Mesendoderm (in vitro differentiated cells): Measurements from ENCODE around the gene APOA1.

ENCODE experiments used
- DNase-seq: peaks from one replicate; pipeline ENCODE4 v3.0.0; 2013
- H2AK5ac ChIP-seq: 2 replicates; pipeline ENCODE4 v1.6.1; 2013; ENCODE audit warnings: low read length, inconsistent platforms
- H2BK120ac ChIP-seq: 2 replicates; pipeline ENCODE4 v1.6.1; 2013; ENCODE audit warnings: low read depth, mild to moderate bottlenecking, low read length, moderate library complexity, mixed read lengths
- H2BK15ac ChIP-seq: replicated peaks from 2 replicates; pipeline ENCODE4 v1.6.1; 2013; ENCODE audit warnings: low read depth, mild to moderate bottlenecking, moderate library complexity
- H2BK5ac ChIP-seq: 2 replicates; pipeline ENCODE4 v1.6.1; 2013; ENCODE audit warnings: low read length, inconsistent platforms
- H3K18ac ChIP-seq: 2 replicates; pipeline ENCODE4 v1.6.1; 2013; ENCODE audit warnings: mild to moderate bottlenecking, low read length, mixed read lengths
- H3K23ac ChIP-seq: one replicate; pipeline ENCODE4 v1.6.1; 2013; ENCODE audit warnings: low read length
- H3K27ac ChIP-seq: 2 replicates; pipeline ENCODE4 v1.5.1; 2013; ENCODE audit warnings: low read depth, mild to moderate bottlenecking, inconsistent platforms, low read length, moderate library complexity
- H3K27me3 ChIP-seq: 2 replicates; pipeline ENCODE4 v1.6.1; 2013; ENCODE audit warnings: low read length, control low read depth, mild to moderate bottlenecking, inconsistent platforms; ENCODE audit not compliant: insufficient read depth, poor library complexity
- H3K36me3 ChIP-seq: 2 replicates; pipeline ENCODE4 v1.6.1; 2013; ENCODE audit warnings: low read length, inconsistent platforms; ENCODE audit not compliant: control insufficient read depth, insufficient read depth
- H3K4ac ChIP-seq: one replicate; pipeline ENCODE4 v1.6.1; 2013; ENCODE audit warnings: low read depth, mild to moderate bottlenecking, low read length, moderate library complexity
- H3K4me1 ChIP-seq: 2 replicates; pipeline ENCODE4 v1.6.1; 2013; ENCODE audit warnings: low read depth, low read length, inconsistent platforms; ENCODE audit not compliant: control insufficient read depth
- H3K4me2 ChIP-seq: 2 replicates; pipeline ENCODE4 v1.6.1; 2013; ENCODE audit warnings: low read length
- H3K4me3 ChIP-seq: 2 replicates; pipeline ENCODE4 v1.5.1; 2013; ENCODE audit warnings: mild to moderate bottlenecking, low read length
- H3K56ac ChIP-seq: one replicate; pipeline ENCODE4 v1.6.1; 2013; ENCODE audit warnings: low read length
- H3K79me1 ChIP-seq: 2 replicates; pipeline ENCODE4 v1.6.1; 2013; ENCODE audit warnings: low read length, inconsistent platforms
- H3K79me2 ChIP-seq: 2 replicates; pipeline ENCODE4 v1.6.1; 2013; ENCODE audit warnings: mild to moderate bottlenecking, low read length; ENCODE audit not compliant: control insufficient read depth, insufficient read depth
- H3K9ac ChIP-seq: 2 replicates; pipeline ENCODE4 v1.6.1; 2013; ENCODE audit warnings: low read length, inconsistent platforms
- H4K5ac ChIP-seq: one replicate; pipeline ENCODE4 v1.6.1; 2013; ENCODE audit warnings: low read length
- H4K8ac ChIP-seq: one replicate; pipeline ENCODE4 v1.6.1; 2013; ENCODE audit warnings: low read depth, mild to moderate bottlenecking, control low read depth, low read length, moderate library complexity
- WGBS: extraction: QIAGEN DNeasy Blood & Tissue Kit; methylation state at CpG from one replicate; pipeline ENCODE4 v1.1.7; 2013; ENCODE audit warnings: low lambda C conversion rate, missing lambda C conversion rate; ENCODE audit not compliant: insufficient coverage; ENCODE audit errors: extremely low coverage; 5-methylcytosine and 5-hydroxymethylcytosine counted together

APOA1 gene

DNA sequence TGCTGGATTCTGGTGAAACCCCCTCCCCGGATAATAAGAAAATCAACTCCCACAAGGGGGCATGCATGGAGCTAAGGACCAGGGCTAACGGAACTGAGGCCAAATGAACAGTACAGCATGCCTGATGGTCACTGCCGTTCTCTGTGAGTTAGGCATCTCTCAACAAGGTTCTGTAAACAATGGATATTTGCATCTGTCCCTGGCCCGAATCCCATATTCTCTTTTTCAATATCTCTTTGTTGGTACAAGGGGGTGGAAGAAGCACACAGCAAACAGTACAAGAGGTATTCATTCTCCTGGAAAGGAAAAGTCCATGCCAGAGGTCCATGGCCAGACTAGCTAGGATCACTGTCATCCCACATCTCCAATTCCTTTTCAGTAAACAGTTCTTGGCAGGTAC is 32.2 kb upstream of the APOA1 start:
- Histone ChIP-seq H3K79me1 (no peaks in the 10 kb centered on the region), H4K5ac (no peak overlapping the region), H2BK5ac (no peak overlapping the region), H3K9ac (no peak overlapping the region), H3K27ac (no peak overlapping the region), H3K23ac (no peak overlapping the region), H2BK120ac (no peak overlapping the region), H4K8ac (no peak overlapping the region), H3K79me2 (no peaks in the 10 kb centered on the region), H3K27me3 (no peaks in the 10 kb centered on the region), H3K4me1 (no peaks in the 10 kb centered on the region), H3K4me2 (no peak overlapping the region), H3K56ac (no peak overlapping the region), H3K4me3 (no peak overlapping the region), H2AK5ac (no peak overlapping the region), H2BK15ac (no peak overlapping the region), H3K18ac (no peak overlapping the region), H3K36me3 (peaks cover 3% of the 10 kb centered on the region), H3K4ac (no peak overlapping the region)
- DNase-seq = no peak
- WGBS = no CpG with 5 or more reads among the region's 4 CpGs

DNA sequence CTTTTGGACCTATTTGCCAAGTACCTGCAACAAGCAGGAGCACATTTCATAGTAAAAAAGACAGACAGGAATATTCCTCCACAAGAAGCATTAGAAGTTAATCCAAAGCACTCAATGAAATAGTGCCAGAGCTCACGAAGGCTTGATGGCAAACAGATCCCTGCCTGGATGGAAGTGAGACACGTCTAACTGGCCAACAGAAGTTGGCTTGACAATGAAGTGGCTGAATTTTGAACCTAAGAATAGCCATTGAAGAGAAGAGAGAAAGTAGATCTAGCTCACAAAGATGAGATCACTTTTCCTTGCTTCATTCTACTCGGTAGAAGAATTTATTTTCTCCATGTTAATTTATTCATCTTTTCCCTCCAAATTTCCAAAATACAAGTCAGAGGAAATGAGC is 30.6 kb upstream of the APOA1 start:
- peaks cover 3% of the 10 kb centered on the region for H3K36me3 ChIP-seq
- no peak overlapping the region for H4K5ac ChIP-seq
- no peak overlapping the region for H3K4ac ChIP-seq
- no peaks in the 10 kb centered on the region for H3K27me3 ChIP-seq
- H3K4me1 ChIP-seq = no peaks in the 10 kb centered on the region
- H3K4me3 ChIP-seq = no peak overlapping the region
- H3K79me1 ChIP-seq = no peaks in the 10 kb centered on the region
- H2BK15ac ChIP-seq = no peak overlapping the region
- H2BK120ac ChIP-seq = no peak overlapping the region
- no peak overlapping the region for H4K8ac ChIP-seq
- WGBS = no CpG with 5 or more reads among the region's 3 CpGs
- H3K79me2 ChIP-seq = no peaks in the 10 kb centered on the region
- no peak overlapping the region for H3K56ac ChIP-seq
- no peak overlapping the region for H2BK5ac ChIP-seq
- H3K18ac ChIP-seq = no peak overlapping the region
- no peak overlapping the region for H3K27ac ChIP-seq
- H3K4me2 ChIP-seq = no peak overlapping the region
- DNase-seq = no peak
- no peak overlapping the region for H2AK5ac ChIP-seq
- H3K9ac ChIP-seq = no peak overlapping the region
- no peak overlapping the region for H3K23ac ChIP-seq

DNA sequence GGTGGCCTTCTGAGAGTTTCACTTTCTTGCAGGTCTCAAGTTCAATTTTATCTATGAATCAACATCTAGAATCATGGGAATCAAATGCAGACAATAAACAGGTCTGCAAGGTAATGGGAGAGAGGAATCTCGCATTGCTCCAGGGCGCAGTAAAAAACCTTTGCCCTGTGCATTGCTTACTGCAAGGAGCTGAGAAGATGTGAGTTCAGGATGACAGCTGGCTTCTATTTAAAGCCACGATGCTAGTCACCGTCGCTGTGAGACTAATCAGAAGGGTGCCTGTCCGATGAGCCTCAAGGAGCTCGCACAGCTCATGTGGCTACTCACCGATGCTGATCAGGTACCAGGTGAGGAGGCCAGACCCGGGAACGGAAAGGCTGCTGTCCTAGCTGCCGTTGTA is 30.2 kb upstream of the APOA1 start:
- Histone ChIP-seq H4K8ac (no peak overlapping the region), H2BK15ac (no peak overlapping the region), H3K27ac (no peak overlapping the region), H3K9ac (no peak overlapping the region), H3K56ac (no peak overlapping the region), H3K27me3 (no peaks in the 10 kb centered on the region), H4K5ac (no peak overlapping the region), H2BK5ac (no peak overlapping the region), H2BK120ac (no peak overlapping the region), H3K36me3 (peaks cover 3% of the 10 kb centered on the region), H3K23ac (no peak overlapping the region), H3K4me1 (no peaks in the 10 kb centered on the region), H3K4me2 (no peak overlapping the region), H3K18ac (no peak overlapping the region), H3K79me2 (no peaks in the 10 kb centered on the region), H3K4ac (no peak overlapping the region), H2AK5ac (no peak overlapping the region), H3K4me3 (no peak overlapping the region), H3K79me1 (no peaks in the 10 kb centered on the region)
- WGBS = no CpG with 5 or more reads among the region's 11 CpGs
- no peak for DNase-seq

GRCh38 chr11:116866804-116867455 is 29.5 kb upstream of the APOA1 start:
- WGBS = no CpG with 5 or more reads among the region's 6 CpGs
- H3K36me3 ChIP-seq = peaks cover 6% of the 10 kb centered on the region
- no peak for DNase-seq

DNA sequence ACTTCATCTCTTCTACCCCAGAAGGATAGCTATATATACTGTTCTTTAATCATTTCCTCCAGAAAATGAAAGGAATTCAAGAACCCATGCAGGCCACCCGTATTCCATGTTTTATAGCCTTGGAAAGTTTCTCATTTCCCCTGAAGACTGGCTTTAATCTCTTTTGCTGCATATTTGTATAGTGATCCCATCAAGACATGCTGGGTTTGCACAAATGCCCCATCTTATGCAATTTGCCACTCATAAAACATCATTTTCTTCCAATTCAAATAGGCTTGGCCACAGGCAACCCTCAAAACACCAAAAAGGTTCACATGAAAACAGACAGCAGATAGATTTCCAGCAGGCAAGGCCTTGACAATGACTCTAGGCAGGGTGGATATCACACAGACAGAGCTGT is 28.3 kb upstream of the APOA1 start:
- no peak overlapping the region for H2BK15ac ChIP-seq
- H3K4me2 ChIP-seq = no peak overlapping the region
- no peak overlapping the region for H4K5ac ChIP-seq
- no peaks in the 10 kb centered on the region for H3K27me3 ChIP-seq
- no peak overlapping the region for H3K4ac ChIP-seq
- no peak overlapping the region for H2BK5ac ChIP-seq
- peaks cover 6% of the 10 kb centered on the region for H3K36me3 ChIP-seq
- H3K18ac ChIP-seq = no peak overlapping the region
- H3K27ac ChIP-seq = no peak overlapping the region
- no peaks in the 10 kb centered on the region for H3K79me1 ChIP-seq
- no peak overlapping the region for H2BK120ac ChIP-seq
- H3K9ac ChIP-seq = no peak overlapping the region
- no peak overlapping the region for H3K56ac ChIP-seq
- H4K8ac ChIP-seq = no peak overlapping the region
- no peak overlapping the region for H2AK5ac ChIP-seq
- no peak overlapping the region for H3K4me3 ChIP-seq
- WGBS = no CpG with 5 or more reads among the region's 1 CpG
- no peaks in the 10 kb centered on the region for H3K79me2 ChIP-seq
- H3K4me1 ChIP-seq = no peaks in the 10 kb centered on the region
- no peak for DNase-seq
- no peak overlapping the region for H3K23ac ChIP-seq

More at GRCh38 chr11:116866804-116867455, 29.5 kb upstream of the APOA1 start:
- H2BK5ac ChIP-seq = no peak overlapping the region
- no peak overlapping the region for H3K4me2 ChIP-seq
- H3K18ac ChIP-seq = no peak overlapping the region
- H3K23ac ChIP-seq = no peak overlapping the region
- H3K79me2 ChIP-seq = no peaks in the 10 kb centered on the region
- H3K4me3 ChIP-seq = no peak overlapping the region
- no peak overlapping the region for H4K8ac ChIP-seq
- H3K4me1 ChIP-seq = no peaks in the 10 kb centered on the region
- H2BK120ac ChIP-seq = no peak overlapping the region
- no peak overlapping the region for H2AK5ac ChIP-seq
- H3K27me3 ChIP-seq = no peaks in the 10 kb centered on the region
- H2BK15ac ChIP-seq = no peak overlapping the region
- H3K9ac ChIP-seq = no peak overlapping the region
- no peak overlapping the region for H3K56ac ChIP-seq
- H4K5ac ChIP-seq = no peak overlapping the region
- H3K4ac ChIP-seq = no peak overlapping the region
- no peak overlapping the region for H3K27ac ChIP-seq
- H3K79me1 ChIP-seq = no peaks in the 10 kb centered on the region

- H3K56ac ChIP-seq = no peak overlapping the region
- H3K79me2 ChIP-seq = no peaks in the 10 kb centered on the region
- H3K4ac ChIP-seq = no peak overlapping the region
- H4K5ac ChIP-seq = no peak overlapping the region
- WGBS = no CpG with 5 or more reads among the region's 5 CpGs
- no peak overlapping the region for H4K8ac ChIP-seq
- H3K4me3 ChIP-seq = no peak overlapping the region
- H2AK5ac ChIP-seq = no peak overlapping the region
- H3K18ac ChIP-seq = no peak overlapping the region
- no peak overlapping the region for H2BK5ac ChIP-seq
- no peak overlapping the region for H2BK120ac ChIP-seq
- H3K23ac ChIP-seq = no peak overlapping the region
- no peaks in the 10 kb centered on the region for H3K4me1 ChIP-seq
- no peak for DNase-seq
- peaks cover 7% of the 10 kb centered on the region for H3K36me3 ChIP-seq
- H3K9ac ChIP-seq = no peak overlapping the region
- H3K27ac ChIP-seq = no peak overlapping the region
- H3K27me3 ChIP-seq = no peaks in the 10 kb centered on the region
- H2BK15ac ChIP-seq = no peak overlapping the region
- H3K4me2 ChIP-seq = no peak overlapping the region
- H3K79me1 ChIP-seq = no peaks in the 10 kb centered on the region
These were observed 27.1 kb upstream of the APOA1 start for GRCh38 chr11:116864531-116864930.
